ENCODE measurements around the gene PRKCD.

PRKCD gene

DNA sequence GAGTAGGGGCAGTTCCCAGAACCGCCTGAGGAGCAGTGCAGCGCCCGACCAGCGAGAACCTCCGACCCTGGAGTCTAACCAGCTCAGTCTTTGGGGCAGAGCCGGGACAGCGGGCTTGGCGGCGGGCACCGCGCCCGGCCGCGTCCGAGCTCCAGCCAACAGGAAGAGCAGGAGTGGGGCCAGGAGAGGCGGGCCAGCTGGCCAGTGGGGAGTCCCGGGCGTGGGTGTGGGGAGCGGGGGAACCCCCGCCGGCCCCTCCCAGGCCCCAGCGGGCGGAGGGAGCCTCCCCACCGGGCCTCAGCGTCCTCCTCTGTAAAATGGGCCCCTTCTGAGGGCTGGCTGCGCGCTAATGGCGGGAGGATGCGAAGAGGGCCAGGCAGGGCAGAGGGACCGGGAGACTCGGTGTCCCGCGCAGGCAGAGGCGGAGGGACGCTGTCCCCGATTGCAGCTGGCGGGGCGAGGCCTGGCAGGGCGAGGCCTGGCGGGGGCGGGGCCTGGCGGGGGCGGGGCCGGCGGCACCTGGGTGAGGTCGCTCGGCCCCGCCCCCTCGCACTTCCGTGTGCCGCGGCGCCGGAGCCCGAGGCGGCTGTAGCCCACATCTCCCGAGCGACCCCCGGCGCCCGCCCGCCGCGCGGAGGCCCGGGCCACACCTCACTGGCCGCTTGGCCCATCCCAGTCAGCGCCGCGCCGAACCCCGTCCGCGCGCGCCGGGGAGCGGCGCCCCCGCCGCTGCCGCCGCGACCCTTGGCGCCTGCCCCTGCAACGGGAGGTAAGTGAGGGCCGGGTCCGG lies at the start of gene PRKCD:
Gene PRKCD, plus strand, starts transcription at position 550 of the 790 bp plus-strand sequence. CDS start 17,214 bp downstream, outside the sequence.
- DNase-seq (ENCODE audit: low read depth): peak; percentile 85
- peak; percentile 35 for TF ChIP-seq CTCF (conservative IDR thresholded peaks at IDR 0.05; ENCODE audit: control insufficient read depth, insufficient read depth, low read depth, low read length)
- peak within 1 kb of the TSS; percentile 85 for H3K4me3 ChIP-seq (ENCODE audit: control insufficient read depth, low read depth, low read length)

GRCh38 chr3:53111822-53112221 lies 49.2 kb upstream of the PRKCD start:
- H3K4me3 ChIP-seq (ENCODE audit: control insufficient read depth, low read depth, low read length): no peak overlapping the region
- no peak for TF ChIP-seq CTCF (conservative IDR thresholded peaks at IDR 0.05; ENCODE audit: control insufficient read depth, insufficient read depth, low read depth, low read length)
- DNase-seq (ENCODE audit: low read depth): no peak

GRCh38 chr3:53113293-53114010 lies 47.6 kb upstream of the PRKCD start:
- no peak for DNase-seq (ENCODE audit: low read depth)
- TF ChIP-seq CTCF (conservative IDR thresholded peaks at IDR 0.05; ENCODE audit: control insufficient read depth, insufficient read depth, low read depth, low read length): no peak
- no peak overlapping the region for H3K4me3 ChIP-seq (ENCODE audit: control insufficient read depth, low read depth, low read length)

DNA sequence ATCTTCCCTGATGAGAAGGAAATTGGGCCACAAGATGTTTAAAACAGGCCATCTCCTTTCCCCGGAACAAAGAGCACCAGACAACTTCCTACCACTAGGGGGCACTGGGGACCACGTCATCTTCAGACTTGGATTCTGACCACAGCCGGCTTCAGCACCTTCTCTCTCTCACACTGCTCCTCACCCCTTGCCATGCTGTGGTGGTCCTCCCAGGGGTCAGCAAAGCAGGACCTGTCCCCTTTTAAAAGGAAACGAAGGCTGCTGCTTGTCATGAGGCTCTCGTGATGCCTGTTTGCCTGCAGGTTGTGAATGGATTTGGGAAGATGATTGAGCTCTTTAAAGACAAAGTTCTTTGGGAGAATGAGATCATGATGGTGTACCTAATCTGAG lies 47.0 kb upstream of the PRKCD start:
- no peak overlapping the region for H3K4me3 ChIP-seq (ENCODE audit: control insufficient read depth, low read depth, low read length)
- peak; percentile 79 for DNase-seq (ENCODE audit: low read depth)
- TF ChIP-seq CTCF (conservative IDR thresholded peaks at IDR 0.05; ENCODE audit: control insufficient read depth, insufficient read depth, low read depth, low read length): peak; percentile 97

- no peak overlapping the region for H3K4me3 ChIP-seq (ENCODE audit: control insufficient read depth, low read depth, low read length)
- peak; percentile 65 for DNase-seq (ENCODE audit: low read depth)
- no peak for TF ChIP-seq CTCF (conservative IDR thresholded peaks at IDR 0.05; ENCODE audit: control insufficient read depth, insufficient read depth, low read depth, low read length)
Measured at GRCh38 chr3:53114412-53115074, 46.5 kb upstream of the PRKCD start.

GRCh38 chr3:53116956-53117355 lies 44.1 kb upstream of the PRKCD start:
- TF ChIP-seq CTCF (conservative IDR thresholded peaks at IDR 0.05; ENCODE audit: control insufficient read depth, insufficient read depth, low read depth, low read length): no peak
- no peak overlapping the region for H3K4me3 ChIP-seq (ENCODE audit: control insufficient read depth, low read depth, low read length)
- no peak for DNase-seq (ENCODE audit: low read depth)

All from fibroblast of mammary gland (primary cell).